ENCODE data around the gene CHERP. TPM values are rescaled to one million over a fixed set of nuclear protein-coding genes. Genes with fewer than 3 reads are reported as not detected.

CHERP gene
- total RNA-seq, 1 experiment from 2014 or later: 13.4 TPM

GRCh38 chr19:16504271-16504670 lies 38.0 kb downstream of the CHERP start:
- H3F3A ChIP-seq (ENCODE audit: low read length, unreplicated experiment): no peaks in the 10 kb centered on the region
- no peaks in the 10 kb centered on the region for H4K20me1 ChIP-seq (ENCODE audit: low read length)
- H3K9me3 ChIP-seq (ENCODE audit: low read length): no peaks in the 10 kb centered on the region
- CTCF ChIA-PET: no interaction called here
- no peak for DNase-seq
- no peak for ATAC-seq
- TF ChIP-seq EZH2 (IDR thresholded peaks at IDR 0.05; ENCODE audit: low read length, unreplicated experiment): no peak
- no peak for TF ChIP-seq EZH2phosphoT487 (IDR thresholded peaks at IDR 0.05; ENCODE audit: borderline replicate concordance, low read length)
- TF ChIP-seq CTCF (conservative IDR thresholded peaks at IDR 0.05; ENCODE audit: low read depth, low read length): no peak
- H3K27ac ChIP-seq (ENCODE audit: low read length): no peak overlapping the region
- H3K4me3 ChIP-seq (ENCODE audit: low read length): no peak overlapping the region
- intact Hi-C loops (cut with micrococcal nuclease): no loop called here
- POLR2A ChIA-PET (ENCODE audit: unreplicated experiment): no interaction called here
- H3K79me2 ChIP-seq (ENCODE audit: low read length): no peaks in the 10 kb centered on the region
- no peaks in the 10 kb centered on the region for H3K9me2 ChIP-seq (replicated peaks; ENCODE audit: low read length)
- no peak overlapping the region for H3K9ac ChIP-seq (ENCODE audit: low read length)
- no TSS peak for BruUV-seq (replicated peaks)
- no peak overlapping the region for H3K4me2 ChIP-seq (ENCODE audit: low read length)
- H3K27me3 ChIP-seq (ENCODE audit: low read length): no peaks in the 10 kb centered on the region
- H2AFZ ChIP-seq (ENCODE audit: low read length): no peak overlapping the region
- peaks cover 5% of the 10 kb centered on the region; the same call in 1 of the 2 replicates for H3K36me3 ChIP-seq (ENCODE audit: low read depth, low read length)
- no peaks in the 10 kb centered on the region for H3K4me1 ChIP-seq (ENCODE audit: insufficient read depth, low read length)

- Histone ChIP-seq H3K9me2 (replicated peaks; ENCODE audit: low read length) (no peaks in the 10 kb centered on the region), H3F3A (ENCODE audit: low read length, unreplicated experiment) (no peaks in the 10 kb centered on the region), H3K4me2 (ENCODE audit: low read length) (no peak overlapping the region), H3K79me2 (ENCODE audit: low read length) (peaks cover 20% of the 10 kb centered on the region), H3K9me3 (ENCODE audit: low read length) (no peaks in the 10 kb centered on the region), H4K20me1 (ENCODE audit: low read length) (no peaks in the 10 kb centered on the region), H3K9ac (ENCODE audit: low read length) (no peak overlapping the region), H3K36me3 (ENCODE audit: low read depth, low read length) (0 out of 2 replicates have a peak, but pooled peaks cover 5% of the 10 kb centered on the region), H3K27me3 (ENCODE audit: low read length) (no peaks in the 10 kb centered on the region), H3K4me3 (ENCODE audit: low read length) (no peak overlapping the region), H2AFZ (ENCODE audit: low read length) (no peak overlapping the region), H3K4me1 (ENCODE audit: insufficient read depth, low read length) (peaks cover 16% of the 10 kb centered on the region), H3K27ac (ENCODE audit: low read length) (no peak overlapping the region)
- intact Hi-C loops (cut with micrococcal nuclease): no loop called here
- ChIA-PET CTCF (no interaction called here), POLR2A (ENCODE audit: unreplicated experiment) (no interaction called here)
- no peak for ATAC-seq
- TF ChIP-seq EZH2phosphoT487 (IDR thresholded peaks at IDR 0.05; ENCODE audit: borderline replicate concordance, low read length): no peak
- TF ChIP-seq CTCF (conservative IDR thresholded peaks at IDR 0.05; ENCODE audit: low read depth, low read length): no peak
- no peak for DNase-seq
- TSS peak; percentile 16 for BruUV-seq (replicated peaks)
Observed at GRCh38 chr19:16497837-16498236, 44.4 kb downstream of the CHERP start.

- H3K9me3 ChIP-seq (ENCODE audit: low read length): no peaks in the 10 kb centered on the region
- no peaks in the 10 kb centered on the region for H3K27me3 ChIP-seq (ENCODE audit: low read length)
- CTCF ChIA-PET: interaction anchor here (0.5 kb wide), 1 partner anchor 868 kb away, joined by 4 read pairs; no protein-coding TSS in a partner anchor
- H2AFZ ChIP-seq (ENCODE audit: low read length): peak overlapping the region; percentile 96; the same call in 1 of the 2 replicates
- no peak for TF ChIP-seq EZH2phosphoT487 (IDR thresholded peaks at IDR 0.05; ENCODE audit: borderline replicate concordance, low read length)
- no peak for TF ChIP-seq EZH2 (IDR thresholded peaks at IDR 0.05; ENCODE audit: low read length, unreplicated experiment)
- TF ChIP-seq CTCF (conservative IDR thresholded peaks at IDR 0.05; ENCODE audit: low read depth, low read length): no peak
- intact Hi-C loops (cut with micrococcal nuclease): no loop called here
- no peak overlapping the region for H3K27ac ChIP-seq (ENCODE audit: low read length)
- peak overlapping the region; percentile 91 for H3K4me2 ChIP-seq (ENCODE audit: low read length)
- no TSS peak for BruUV-seq (replicated peaks)
- peak overlapping the region; percentile 84 for H3K4me3 ChIP-seq (ENCODE audit: low read length)
- H3K36me3 ChIP-seq (ENCODE audit: low read depth, low read length): 0 out of 2 replicates have a peak, but pooled peaks cover 5% of the 10 kb centered on the region
- peak overlapping the region; percentile 69 for H3K9ac ChIP-seq (ENCODE audit: low read length)
- no peaks in the 10 kb centered on the region for H3F3A ChIP-seq (ENCODE audit: low read length, unreplicated experiment)
- H4K20me1 ChIP-seq (ENCODE audit: low read length): no peaks in the 10 kb centered on the region
- peaks cover 18% of the 10 kb centered on the region for H3K4me1 ChIP-seq (ENCODE audit: insufficient read depth, low read length)
- H3K9me2 ChIP-seq (replicated peaks; ENCODE audit: low read length): no peaks in the 10 kb centered on the region
- POLR2A ChIA-PET (ENCODE audit: unreplicated experiment): interaction anchor here (0.5 kb wide), 1 partner anchor 73 kb away, joined by 3 read pairs; no protein-coding TSS in a partner anchor
- no peak for ATAC-seq
- H3K79me2 ChIP-seq (ENCODE audit: low read length): peaks cover 20% of the 10 kb centered on the region
- DNase-seq: peak; percentile 17
Observed at GRCh38 chr19:16497042-16497441, 45.2 kb downstream of the CHERP start.

Measured in PC-3 (cell line).